HG03571 (cell line): ENCODE results near the gene SP9.
"Not testable (repeated sequence)": the region's sequence is repeated elsewhere in the genome, so short reads cannot be mapped to it uniquely, and the experiment has no call there.

Experiments used
- ATAC-seq: cut with Tn5 transposase; IDR thresholded peaks from one replicate; pipeline ENCODE4 v1.9.1; 2021; ENCODE audit not compliant: unreplicated experiment

Gene SP9

GRCh38 chr2:174344716-174345461 is 10.1 kb downstream of the SP9 start:
- ATAC-seq: no peak

GRCh38 chr2:174350018-174350417 is 15.3 kb downstream of the SP9 start:
- ATAC-seq: no peak

GRCh38 chr2:174350593-174351181 is 15.9 kb downstream of the SP9 start:
- ATAC-seq: no peak

- no peak for ATAC-seq
Measured at GRCh38 chr2:174353004-174353403, 18.2 kb downstream of the SP9 start.

- no peak for ATAC-seq
Measured at GRCh38 chr2:174356347-174356746, 21.6 kb downstream of the SP9 start.

- not testable (repeated sequence) for ATAC-seq
Measured at GRCh38 chr2:174359663-174360062, 24.9 kb downstream of the SP9 start.

- ATAC-seq: no peak
Measured at GRCh38 chr2:174362949-174363348, 28.2 kb downstream of the SP9 start.

GRCh38 chr2:174363492-174364225 is 28.9 kb downstream of the SP9 start:
- not testable (repeated sequence) for ATAC-seq

- ATAC-seq: no peak
Measured at GRCh38 chr2:174364628-174365027, 29.9 kb downstream of the SP9 start.

- ATAC-seq: no peak
Measured at GRCh38 chr2:174365571-174365970, 30.8 kb downstream of the SP9 start.

GRCh38 chr2:174368691-174369090 is 33.9 kb downstream of the SP9 start:
- no peak for ATAC-seq

GRCh38 chr2:174376967-174377366 is 42.2 kb downstream of the SP9 start:
- ATAC-seq: no peak

GRCh38 chr2:174383796-174384195 is 49.0 kb downstream of the SP9 start:
- ATAC-seq: no peak

GRCh38 chr2:174385201-174385600 is 50.4 kb downstream of the SP9 start:
- no peak for ATAC-seq
